ENCODE data around the gene CFAP46.

GRCh38 chr10:132793871-132794849 lies 148.2 kb downstream of the CFAP46 start:
- TF ChIP-seq CTCF (IDR thresholded peaks at IDR 0.05) (no peak), EZH2phosphoT487 (IDR thresholded peaks at IDR 0.05) (no peak)
